Panc1 (cell line): ENCODE measurements around the gene DBP. TPM values are rescaled to one million over a fixed set of nuclear protein-coding genes. Genes with fewer than 3 reads are reported as not detected.

Source experiments
- ATAC-seq: fragments of 200-7000 bp; cut with Tn5 transposase; 2 replicates; pipeline ENCODE4 v1.9.1; 2020; ENCODE audit warnings: mild to moderate bottlenecking, moderate library complexity
- BruUV-seq: library from RNA; stranded (reverse); fragments of 400-500 nt; replicated peaks from 2 replicates; lab custom pipeline; 2021; lab: Mats Ljungman, UMichigan
- CTCF ChIA-PET: fragments of 300-600 bp; sonication (Branson Sonifier 250); formaldehyde crosslinking; loops from one replicate; lab custom pipeline; 2022; ENCODE audit warnings: antibody characterized with exemption; lab: Charles Lee
- POLR2A ChIA-PET: fragments of 300-600 bp; sonication (Branson Sonifier 250); formaldehyde crosslinking; loops from one replicate; lab custom pipeline; 2022; ENCODE audit warnings: antibody characterized with exemption; lab: Charles Lee
- DNase-seq: peaks from one replicate; pipeline ENCODE4 v3.0.0-alpha.2; 2010; ENCODE audit warnings: low read depth, low spot score
- H3K27ac ChIP-seq: 2 replicates; pipeline ENCODE4 v1.5.1; 2011; ENCODE audit warnings: mild to moderate bottlenecking, low read length, inconsistent platforms
- H3K27me3 ChIP-seq: fragments of 200-500 bp; sonication (Bioruptor generic); 2 replicates; pipeline ENCODE4 v1.6.0; 2014; ENCODE audit warnings: low read length, inconsistent platforms; ENCODE audit not compliant: control insufficient read depth, insufficient read depth
- H3K36me3 ChIP-seq: fragments of 200-500 bp; sonication (Bioruptor generic); 2 replicates; pipeline ENCODE4 v1.5.1; 2014; ENCODE audit warnings: inconsistent platforms, mild to moderate bottlenecking, low read length, moderate library complexity; ENCODE audit not compliant: control insufficient read depth, insufficient read depth
- H3K4me1 ChIP-seq: 2 replicates; pipeline ENCODE4 v1.5.1; 2011; ENCODE audit warnings: inconsistent platforms, mild to moderate bottlenecking, low read length, moderate library complexity; ENCODE audit not compliant: control insufficient read depth, insufficient read depth
- H3K4me3 ChIP-seq, 2 experiments: 2 replicates each; pipeline ENCODE4 v1.5.1; 2011 to 2012; ENCODE audit warnings: low read depth in 2 of 2, low read length in 2 of 2, mild to moderate bottlenecking in 2 of 2, inconsistent platforms in 1 of 2, moderate library complexity in 1 of 2
- H3K9me3 ChIP-seq: fragments of 200-500 bp; sonication (Bioruptor generic); 2 replicates; pipeline ENCODE4 v1.5.1; 2014; ENCODE audit warnings: low read depth, mild to moderate bottlenecking, inconsistent platforms, low read length, moderate library complexity; ENCODE audit not compliant: control insufficient read depth, insufficient read depth
- POLR2AphosphoS5 ChIP-seq: IDR thresholded peaks from 2 replicates; pipeline ENCODE4 v1.6.1; 2012; ENCODE audit warnings: mild to moderate bottlenecking, low read depth, low read length, moderate library complexity
- SIN3A ChIP-seq: IDR thresholded peaks from 2 replicates; pipeline ENCODE4 v1.6.1; 2012; ENCODE audit warnings: low read depth, mild to moderate bottlenecking, low read length, moderate library complexity, borderline replicate concordance; ENCODE audit not compliant: insufficient read depth
- TCF7L2 ChIP-seq: IDR thresholded peaks from 2 replicates; pipeline ENCODE4 v1.6.1; 2011; ENCODE audit warnings: mild to moderate bottlenecking, low read depth, low read length, inconsistent platforms
- in situ Hi-C: cut with HindIII; loops from 2 replicates; pipeline ENCODE4 v1.10.0; 2016; ENCODE audit warnings: low sequenced_read_pairs, low pct_unique_long_range_greater_than_20kb
- intact Hi-C: fragments of 100-400 bp; cut with micrococcal nuclease; formaldehyde crosslinking; loops from one replicate; pipeline ENCODE4 v1.10.0; 2022; ENCODE audit not compliant: unreplicated experiment
- total RNA-seq: library from RNA; stranded (reverse); gene quantifications from one replicate; pipeline ENCODE4 v1.2.1, GENCODE V29; 2021; ENCODE audit not compliant: unreplicated experiment
- TF ChIP-seq, protein P1 (sequence below): fragments of 450-650 bp; IDR thresholded peaks from 2 replicates; pipeline ENCODE4 v1.5.1; 2017; ENCODE audit warnings: mild to moderate bottlenecking
- TF ChIP-seq, protein P2 (sequence below), 2 experiments: IDR thresholded peaks; 2 replicates each; pipeline ENCODE4 v1.6.1; 2011 to 2012; ENCODE audit warnings: low read depth in 2 of 2, control low read depth in 1 of 2, low read length in 1 of 2, mild to moderate bottlenecking in 1 of 2, moderate library complexity in 1 of 2; ENCODE audit not compliant: insufficient read depth in 1 of 2

DBP gene
- total RNA-seq, 1 experiment from 2014 or later = 7.4 TPM

DNA sequence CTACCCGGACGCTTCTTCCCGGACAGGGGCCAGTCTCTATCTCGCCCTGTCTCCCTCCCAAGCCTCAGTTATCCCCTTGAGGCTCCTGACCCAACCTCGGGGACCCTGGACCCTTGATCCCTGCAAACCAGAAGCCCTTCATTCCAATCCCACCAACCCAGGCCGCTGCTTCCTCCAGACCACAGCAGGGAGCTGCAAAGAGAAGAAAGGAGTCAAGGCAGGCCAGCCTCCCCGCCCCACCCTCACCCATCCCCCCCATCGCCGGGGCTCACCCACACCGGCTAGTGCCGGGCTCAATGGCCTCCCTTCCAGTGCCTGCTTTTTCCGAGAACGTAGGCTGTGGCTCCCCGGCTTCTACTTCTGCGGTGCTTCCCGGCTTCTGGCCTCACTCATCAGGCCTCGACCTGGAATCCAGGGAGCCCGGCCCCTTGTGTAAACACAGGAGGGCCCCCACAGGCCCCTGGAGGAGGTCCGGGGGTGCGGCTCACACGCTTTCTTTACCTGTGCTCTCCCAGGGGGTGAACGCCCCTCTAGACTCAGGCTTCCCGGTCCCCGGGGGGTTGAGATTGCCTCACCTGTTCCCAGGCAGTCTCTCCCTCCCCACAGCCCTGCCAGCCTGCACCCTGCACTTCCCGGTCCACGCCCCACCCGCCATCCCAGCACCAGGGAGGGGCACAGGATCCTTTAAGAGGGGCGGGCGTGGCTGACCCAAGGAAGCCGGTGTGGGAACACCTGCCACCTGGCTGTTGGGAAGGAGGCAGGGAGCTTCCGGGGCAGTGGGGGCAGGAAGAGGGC, 22.5 kb downstream of the DBP start, which contains the start of gene FAM83E:
Gene FAM83E, minus strand, starts transcription at position 641 of the 795 bp plus-strand sequence. CDS start 1,704 bp downstream, outside the sequence.
- Histone ChIP-seq H3K36me3 (peaks cover 11% of the 10 kb centered on the region), H3K27me3 (no peaks in the 10 kb centered on the region), H3K4me1 (peaks cover 35% of the 10 kb centered on the region), H3K4me3 (no peak within 1 kb of the TSS), H3K27ac (peak within 1 kb of the TSS; percentile 23; the same call in 1 of the 2 replicates), H3K9me3 (no peaks in the 10 kb centered on the region)
- CTCF ChIA-PET = no interaction called here
- ATAC-seq = no peak
- POLR2A ChIA-PET = interaction anchor here (0.6 kb wide), 1 partner anchor 397 kb away, joined by 3 read pairs; no protein-coding TSS in a partner anchor
- no TSS peak for BruUV-seq
- no peak for DNase-seq
- in situ Hi-C loops (no loop called here), intact Hi-C loops (no loop called here)
- TF ChIP-seq, protein P1, sequence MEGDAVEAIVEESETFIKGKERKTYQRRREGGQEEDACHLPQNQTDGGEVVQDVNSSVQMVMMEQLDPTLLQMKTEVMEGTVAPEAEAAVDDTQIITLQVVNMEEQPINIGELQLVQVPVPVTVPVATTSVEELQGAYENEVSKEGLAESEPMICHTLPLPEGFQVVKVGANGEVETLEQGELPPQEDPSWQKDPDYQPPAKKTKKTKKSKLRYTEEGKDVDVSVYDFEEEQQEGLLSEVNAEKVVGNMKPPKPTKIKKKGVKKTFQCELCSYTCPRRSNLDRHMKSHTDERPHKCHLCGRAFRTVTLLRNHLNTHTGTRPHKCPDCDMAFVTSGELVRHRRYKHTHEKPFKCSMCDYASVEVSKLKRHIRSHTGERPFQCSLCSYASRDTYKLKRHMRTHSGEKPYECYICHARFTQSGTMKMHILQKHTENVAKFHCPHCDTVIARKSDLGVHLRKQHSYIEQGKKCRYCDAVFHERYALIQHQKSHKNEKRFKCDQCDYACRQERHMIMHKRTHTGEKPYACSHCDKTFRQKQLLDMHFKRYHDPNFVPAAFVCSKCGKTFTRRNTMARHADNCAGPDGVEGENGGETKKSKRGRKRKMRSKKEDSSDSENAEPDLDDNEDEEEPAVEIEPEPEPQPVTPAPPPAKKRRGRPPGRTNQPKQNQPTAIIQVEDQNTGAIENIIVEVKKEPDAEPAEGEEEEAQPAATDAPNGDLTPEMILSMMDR = no peak
- TF ChIP-seq SIN3A (0 out of 2 replicates have a peak, but pooled peaks have one; percentile 42), POLR2AphosphoS5 (no peak; the same call in 1 of the 2 replicates), TCF7L2 (no peak)

DNA sequence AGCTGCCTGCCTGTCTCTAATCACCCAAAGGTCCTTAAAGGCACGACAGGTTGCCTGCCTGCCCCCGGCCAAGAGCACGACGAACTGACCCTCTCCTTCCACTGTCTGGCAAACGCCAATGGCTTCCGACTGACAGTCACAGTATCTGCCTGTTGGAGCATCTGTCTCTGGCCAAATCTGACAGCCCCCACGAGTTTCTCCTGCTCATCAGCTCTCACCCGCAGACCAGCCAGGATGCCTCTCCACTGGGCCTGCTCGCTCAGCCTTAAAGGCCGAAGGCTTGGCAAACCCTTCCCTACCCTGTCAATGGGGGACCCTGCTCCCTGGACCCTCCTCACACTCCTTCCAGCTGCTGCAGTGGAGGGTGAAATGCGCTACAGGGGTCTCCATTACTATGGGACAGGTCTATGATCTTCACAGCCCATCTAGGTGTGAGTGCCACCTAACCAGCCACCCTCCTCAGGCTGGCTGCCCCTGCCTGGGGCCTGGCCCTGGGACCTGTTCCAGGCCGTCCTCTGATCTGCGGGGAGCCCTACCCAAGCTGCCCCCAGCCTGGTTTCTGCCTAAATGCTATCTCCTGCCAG, 23.2 kb downstream of the DBP start:
- Histone ChIP-seq H3K4me3 (no peak overlapping the region), H3K36me3 (peaks cover 11% of the 10 kb centered on the region), H3K27me3 (no peaks in the 10 kb centered on the region), H3K4me1 (peaks cover 38% of the 10 kb centered on the region), H3K27ac (0 out of 2 replicates have a peak overlapping the region, but pooled peaks have one; percentile 23), H3K9me3 (no peaks in the 10 kb centered on the region)
- BruUV-seq = no TSS peak
- TF ChIP-seq, protein P2, sequence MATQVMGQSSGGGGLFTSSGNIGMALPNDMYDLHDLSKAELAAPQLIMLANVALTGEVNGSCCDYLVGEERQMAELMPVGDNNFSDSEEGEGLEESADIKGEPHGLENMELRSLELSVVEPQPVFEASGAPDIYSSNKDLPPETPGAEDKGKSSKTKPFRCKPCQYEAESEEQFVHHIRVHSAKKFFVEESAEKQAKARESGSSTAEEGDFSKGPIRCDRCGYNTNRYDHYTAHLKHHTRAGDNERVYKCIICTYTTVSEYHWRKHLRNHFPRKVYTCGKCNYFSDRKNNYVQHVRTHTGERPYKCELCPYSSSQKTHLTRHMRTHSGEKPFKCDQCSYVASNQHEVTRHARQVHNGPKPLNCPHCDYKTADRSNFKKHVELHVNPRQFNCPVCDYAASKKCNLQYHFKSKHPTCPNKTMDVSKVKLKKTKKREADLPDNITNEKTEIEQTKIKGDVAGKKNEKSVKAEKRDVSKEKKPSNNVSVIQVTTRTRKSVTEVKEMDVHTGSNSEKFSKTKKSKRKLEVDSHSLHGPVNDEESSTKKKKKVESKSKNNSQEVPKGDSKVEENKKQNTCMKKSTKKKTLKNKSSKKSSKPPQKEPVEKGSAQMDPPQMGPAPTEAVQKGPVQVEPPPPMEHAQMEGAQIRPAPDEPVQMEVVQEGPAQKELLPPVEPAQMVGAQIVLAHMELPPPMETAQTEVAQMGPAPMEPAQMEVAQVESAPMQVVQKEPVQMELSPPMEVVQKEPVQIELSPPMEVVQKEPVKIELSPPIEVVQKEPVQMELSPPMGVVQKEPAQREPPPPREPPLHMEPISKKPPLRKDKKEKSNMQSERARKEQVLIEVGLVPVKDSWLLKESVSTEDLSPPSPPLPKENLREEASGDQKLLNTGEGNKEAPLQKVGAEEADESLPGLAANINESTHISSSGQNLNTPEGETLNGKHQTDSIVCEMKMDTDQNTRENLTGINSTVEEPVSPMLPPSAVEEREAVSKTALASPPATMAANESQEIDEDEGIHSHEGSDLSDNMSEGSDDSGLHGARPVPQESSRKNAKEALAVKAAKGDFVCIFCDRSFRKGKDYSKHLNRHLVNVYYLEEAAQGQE (IDR thresholded peaks at IDR 0.05; ENCODE audit: insufficient read depth in 1 of 2, low read depth in 2 of 2, low read length in 1 of 2) = no peak
- TF ChIP-seq, protein P1 = no peak
- TF ChIP-seq SIN3A (no peak), POLR2AphosphoS5 (no peak), TCF7L2 (no peak)
- ATAC-seq (peak; percentile 17; the same call in 1 of the 2 replicates), DNase-seq (no peak)
- in situ Hi-C loops (no loop called here), intact Hi-C loops (no loop called here)
- POLR2A ChIA-PET = no interaction called here
- CTCF ChIA-PET = no interaction called here
